ENCODE data around the gene EID2.

The EID2 gene

DNA sequence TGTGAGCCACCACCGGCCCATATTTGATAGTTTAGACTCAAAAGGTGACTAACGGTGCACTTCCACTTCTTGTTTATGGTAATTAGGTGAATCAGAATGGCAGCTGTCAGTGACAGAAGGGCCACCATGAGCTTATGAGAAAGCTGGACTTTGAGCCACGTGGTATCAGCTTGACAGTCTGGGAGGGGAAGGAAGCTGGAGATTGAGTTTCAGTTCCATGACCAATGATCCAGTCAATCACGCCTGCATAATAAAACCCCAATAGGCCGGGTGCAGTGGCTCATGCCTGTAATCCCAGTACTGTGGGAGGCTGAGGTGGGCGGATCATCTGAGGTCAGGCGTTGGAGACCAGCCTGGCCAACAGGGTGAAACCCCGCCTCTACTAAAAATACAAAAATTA is 15.5 kb downstream of the EID2 start:
- no peak overlapping the region for H3K4me3 ChIP-seq (ENCODE audit: low read depth, low read length)
- TF ChIP-seq, protein P1, sequence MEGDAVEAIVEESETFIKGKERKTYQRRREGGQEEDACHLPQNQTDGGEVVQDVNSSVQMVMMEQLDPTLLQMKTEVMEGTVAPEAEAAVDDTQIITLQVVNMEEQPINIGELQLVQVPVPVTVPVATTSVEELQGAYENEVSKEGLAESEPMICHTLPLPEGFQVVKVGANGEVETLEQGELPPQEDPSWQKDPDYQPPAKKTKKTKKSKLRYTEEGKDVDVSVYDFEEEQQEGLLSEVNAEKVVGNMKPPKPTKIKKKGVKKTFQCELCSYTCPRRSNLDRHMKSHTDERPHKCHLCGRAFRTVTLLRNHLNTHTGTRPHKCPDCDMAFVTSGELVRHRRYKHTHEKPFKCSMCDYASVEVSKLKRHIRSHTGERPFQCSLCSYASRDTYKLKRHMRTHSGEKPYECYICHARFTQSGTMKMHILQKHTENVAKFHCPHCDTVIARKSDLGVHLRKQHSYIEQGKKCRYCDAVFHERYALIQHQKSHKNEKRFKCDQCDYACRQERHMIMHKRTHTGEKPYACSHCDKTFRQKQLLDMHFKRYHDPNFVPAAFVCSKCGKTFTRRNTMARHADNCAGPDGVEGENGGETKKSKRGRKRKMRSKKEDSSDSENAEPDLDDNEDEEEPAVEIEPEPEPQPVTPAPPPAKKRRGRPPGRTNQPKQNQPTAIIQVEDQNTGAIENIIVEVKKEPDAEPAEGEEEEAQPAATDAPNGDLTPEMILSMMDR (IDR thresholded peaks at IDR 0.05; ENCODE audit: borderline replicate concordance, insufficient read depth, low read depth, low read length) = no peak

DNA sequence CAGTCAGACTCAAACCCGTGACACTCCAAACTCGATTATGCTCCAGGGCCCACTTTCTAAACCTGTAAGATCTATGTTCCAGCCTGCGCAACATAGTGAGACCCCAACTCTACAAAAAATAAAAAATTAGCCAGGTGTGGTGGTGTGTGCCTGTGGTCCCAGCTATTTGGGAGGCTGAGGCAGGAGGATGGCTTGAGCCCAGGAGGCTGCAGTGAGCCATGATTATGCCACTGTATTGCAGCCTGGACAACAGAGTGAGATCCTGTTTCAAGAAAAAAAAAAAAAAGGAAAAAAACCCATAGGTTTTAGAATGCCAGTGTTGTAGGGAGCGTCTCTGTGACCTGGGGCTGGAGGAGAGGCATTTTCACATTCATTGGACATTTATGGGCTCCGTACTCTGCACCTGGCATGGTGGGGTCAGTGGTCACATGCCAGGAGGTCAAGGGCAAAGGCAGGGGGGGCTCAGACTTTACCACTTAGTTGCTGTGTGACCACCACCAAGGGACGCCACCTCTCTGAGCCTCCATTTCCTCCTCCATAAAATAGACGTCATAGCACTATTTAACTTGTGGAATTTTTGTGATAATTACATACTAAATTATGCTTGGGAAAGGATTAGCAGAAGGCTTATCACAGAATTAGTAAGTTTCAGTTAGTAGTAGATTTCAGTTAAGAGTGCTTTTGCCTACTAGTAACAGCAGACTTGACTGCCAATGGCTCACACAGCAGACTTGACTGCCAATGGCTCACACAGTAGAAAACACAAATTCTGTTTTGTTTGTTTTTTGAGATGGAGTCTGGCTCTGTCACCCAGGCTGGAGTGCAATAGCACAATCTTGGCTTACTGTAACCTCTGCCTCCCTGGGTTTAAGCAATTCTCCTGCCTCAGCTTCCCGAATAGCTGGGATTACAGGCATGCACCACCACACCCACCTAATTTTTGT is 19.1 kb downstream of the EID2 start:
- H3K4me3 ChIP-seq (ENCODE audit: low read depth, low read length) = no peak overlapping the region
- TF ChIP-seq, protein P1 (IDR thresholded peaks at IDR 0.05; ENCODE audit: borderline replicate concordance, insufficient read depth, low read depth, low read length) = no peak

DNA sequence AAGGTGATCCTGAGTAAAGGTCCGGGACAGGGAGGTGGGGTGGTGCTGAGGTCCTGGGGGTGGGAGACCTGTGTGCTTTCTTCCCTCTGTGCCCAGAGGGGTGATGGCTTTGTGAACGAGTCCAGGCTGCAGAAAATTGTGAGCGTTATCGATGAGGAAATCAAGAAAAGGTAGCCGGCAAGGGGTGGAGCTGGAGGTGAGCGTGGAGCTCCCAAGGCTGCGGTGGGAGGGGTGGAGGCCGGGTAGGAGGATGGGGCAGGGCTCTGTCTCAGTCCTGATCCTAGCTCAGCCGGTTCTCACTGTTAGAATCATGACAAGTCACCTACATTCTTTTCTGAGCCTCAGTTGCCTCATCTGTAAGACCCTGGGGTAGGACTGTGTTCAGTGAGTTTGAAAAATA is 21.0 kb downstream of the EID2 start:
- no peak overlapping the region for H3K4me3 ChIP-seq (ENCODE audit: low read depth, low read length)
- TF ChIP-seq, protein P1 (IDR thresholded peaks at IDR 0.05; ENCODE audit: borderline replicate concordance, insufficient read depth, low read depth, low read length) = no peak

DNA sequence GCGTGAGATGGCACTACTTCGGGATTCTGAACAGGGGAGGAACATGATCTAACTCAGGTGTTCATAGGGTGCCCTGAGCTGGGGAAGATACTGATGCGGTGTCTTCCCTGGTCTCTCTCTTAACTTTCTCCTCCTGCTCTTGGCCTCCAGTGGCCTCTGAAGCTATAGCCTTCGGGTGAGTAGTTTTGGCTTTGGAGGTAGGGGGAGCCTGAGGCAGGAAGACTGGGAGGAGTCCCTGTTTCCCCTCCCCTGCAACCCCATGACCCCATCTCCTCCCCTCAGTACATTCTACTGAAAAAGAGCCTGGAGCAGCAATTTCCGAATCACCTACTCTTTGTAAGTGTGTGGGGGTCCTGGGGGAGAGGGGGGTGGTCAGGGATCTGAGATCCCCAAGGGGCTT is 21.5 kb downstream of the EID2 start:
- H3K4me3 ChIP-seq (ENCODE audit: low read depth, low read length) = no peak overlapping the region
- TF ChIP-seq, protein P1 (IDR thresholded peaks at IDR 0.05; ENCODE audit: borderline replicate concordance, insufficient read depth, low read depth, low read length) = no peak

DNA sequence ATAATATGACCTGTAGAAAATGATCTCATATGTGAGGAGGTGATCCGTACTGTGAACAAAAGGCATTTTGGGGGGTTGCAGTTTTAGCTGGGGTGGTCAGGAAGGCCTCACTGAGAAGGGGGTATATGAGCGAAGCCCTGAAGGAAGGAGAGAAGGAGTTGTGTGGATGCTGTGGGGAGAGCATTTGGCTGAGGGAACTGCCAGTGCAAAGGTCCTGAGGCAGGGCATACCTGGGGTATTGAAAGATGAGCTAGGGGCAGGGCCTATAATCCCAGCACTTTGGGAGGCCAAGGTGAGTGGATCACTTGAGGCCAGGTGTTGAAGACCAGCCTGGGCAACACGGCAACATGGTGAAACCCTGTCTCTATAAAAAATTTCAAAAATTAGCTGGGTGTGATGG is 22.5 kb downstream of the EID2 start:
- no peak overlapping the region for H3K4me3 ChIP-seq (ENCODE audit: low read depth, low read length)
- TF ChIP-seq, protein P1 (IDR thresholded peaks at IDR 0.05; ENCODE audit: borderline replicate concordance, insufficient read depth, low read depth, low read length) = no peak

DNA sequence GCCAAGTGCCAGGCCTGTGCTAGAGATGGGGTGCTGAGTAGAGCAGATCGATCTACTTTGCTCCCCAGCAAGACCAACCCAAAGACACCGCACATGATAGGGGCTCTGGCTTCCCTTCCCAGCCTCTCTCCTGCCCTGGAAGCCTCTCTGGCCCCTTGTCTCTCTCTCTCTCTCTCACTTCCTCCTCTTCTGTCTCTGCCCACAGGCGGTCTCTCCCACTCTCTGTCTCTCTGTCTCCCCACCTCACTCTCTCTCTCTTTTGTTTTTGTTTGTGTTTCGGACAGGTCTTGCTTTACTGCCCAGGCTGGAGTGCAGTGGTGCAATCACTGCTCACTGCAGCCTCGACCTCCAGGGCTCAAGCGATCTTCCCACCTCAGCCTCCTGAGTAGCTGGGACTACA is 23.7 kb downstream of the EID2 start:
- TF ChIP-seq, protein P1 (IDR thresholded peaks at IDR 0.05; ENCODE audit: borderline replicate concordance, insufficient read depth, low read depth, low read length) = no peak
- H3K4me3 ChIP-seq (ENCODE audit: low read depth, low read length) = no peak overlapping the region
